GM19397 (cell line): ENCODE results near the gene OR2H2.

ENCODE experiments used
- ATAC-seq: cut with Tn5 transposase; IDR thresholded peaks from one replicate; pipeline ENCODE4 v1.9.1; 2021; ENCODE audit warnings: mild to moderate bottlenecking, moderate library complexity; ENCODE audit not compliant: unreplicated experiment

OR2H2 gene

GRCh38 chr6:29628419-29629281 lies 43.7 kb downstream of the OR2H2 start:
- ATAC-seq = no peak

- ATAC-seq = no peak
Observed at GRCh38 chr6:29629571-29629970, 44.6 kb downstream of the OR2H2 start.

- no peak for ATAC-seq
Observed at GRCh38 chr6:29630315-29630714, 45.4 kb downstream of the OR2H2 start.

GRCh38 chr6:29631209-29631810 lies 46.4 kb downstream of the OR2H2 start:
- ATAC-seq = no peak

GRCh38 chr6:29631860-29632731 lies 47.2 kb downstream of the OR2H2 start:
- ATAC-seq = peak; percentile 21

GRCh38 chr6:29632789-29633533 lies 48.0 kb downstream of the OR2H2 start, which contains the start of gene GABBR1:
TSS of gene GABBR1 (minus strand) at chr6:29633183. CDS start at chr6:29632385, 798 bp downstream.
- peak; percentile 63 for ATAC-seq

GRCh38 chr6:29633534-29633905 lies 48.6 kb downstream of the OR2H2 start:
- ATAC-seq = peak; percentile 2

- no peak for ATAC-seq
Observed at GRCh38 chr6:29637247-29637646, 52.3 kb downstream of the OR2H2 start.
